Measurements from ENCODE around the gene MACROD2.

- no peak for TF ChIP-seq ZNF121 (tag by site-specific recombination; IDR thresholded peaks at IDR 0.05)
- TF ChIP-seq WT1 (tag by site-specific recombination; IDR thresholded peaks at IDR 0.05), result no peak
- no peak for TF ChIP-seq ZNF423 (tag by site-specific recombination; IDR thresholded peaks at IDR 0.05)
These were observed 457.9 kb downstream of the MACROD2 start for GRCh38 chr20:14453259-14453658.
